Endothelial cell of umbilical vein (primary cell): Measurements from ENCODE around the gene AGAP3. TPM values are rescaled to one million over a fixed set of nuclear protein-coding genes. Genes with fewer than 3 reads are reported as not detected.

Experiments
- BruUV-seq: library from RNA; stranded (reverse); fragments of 400-500 nt; replicated peaks from 2 replicates; lab custom pipeline; 2021; lab: Mats Ljungman, UMichigan
- CTCF ChIA-PET: fragments of 300-600, 350-600 bp; sonication (Branson Sonifier 250); formaldehyde crosslinking; loops from one replicate; lab custom pipeline; 2021; ENCODE audit warnings: antibody characterized with exemption, inconsistent platforms; lab: Charles Lee
- POLR2A ChIA-PET: fragments of 300-600, 350-600 bp; sonication (Branson Sonifier 250); formaldehyde crosslinking; loops from one replicate; lab custom pipeline; 2021; ENCODE audit warnings: antibody characterized with exemption, inconsistent platforms; lab: Charles Lee
- DNase-seq: peaks from one replicate; pipeline ENCODE4 v3.0.0-alpha.2; 2011; ENCODE audit warnings: low read depth, low spot score
- FAIRE-seq: peaks from 2 replicates; lab custom pipeline; 2011; peaks lifted over from hg19 to GRCh38; lab: Jason Lieb, UNC
- H2AFZ ChIP-seq: 2 replicates; pipeline ENCODE4 v1.6.0; 2012; ENCODE audit warnings: low read depth, low read length, control low read depth, inconsistent platforms
- H3K27ac ChIP-seq: 2 replicates; pipeline ENCODE4 v1.5.1; 2011; ENCODE audit warnings: low read depth, mild to moderate bottlenecking, control low read depth, low read length, moderate library complexity; ENCODE audit not compliant: insufficient read depth
- H3K27me3 ChIP-seq, 2 experiments: 2 replicates each; pipeline versions ENCODE4 v1.6.0 to v1.6.1; 2011; ENCODE audit warnings: low read length in 2 of 2, mixed read lengths in 1 of 2; ENCODE audit not compliant: control insufficient read depth in 2 of 2, insufficient read depth in 2 of 2
- H3K36me3 ChIP-seq, 2 experiments: 2 replicates in 1 of 2; 3 replicates in 1 of 2; pipeline ENCODE4 v1.5.1; 2011; ENCODE audit warnings: low read length in 2 of 2, mild to moderate bottlenecking in 1 of 2, moderate library complexity in 1 of 2; ENCODE audit not compliant: control insufficient read depth in 2 of 2, insufficient read depth in 2 of 2; ENCODE audit errors: extremely low read depth in 1 of 2
- H3K4me1 ChIP-seq: 3 replicates; pipeline ENCODE4 v1.5.1; 2011; ENCODE audit warnings: mild to moderate bottlenecking, low read length; ENCODE audit not compliant: control insufficient read depth, insufficient read depth; ENCODE audit errors: extremely low read depth
- H3K4me2 ChIP-seq: 2 replicates; pipeline ENCODE4 v1.6.1; 2011; ENCODE audit warnings: low read length, control low read depth, mixed read lengths; ENCODE audit not compliant: insufficient read depth
- H3K4me3 ChIP-seq, 3 experiments: fragments of 200-600 bp in 1 of 3; sonication (generic), shearing (Covaris generic) in 1 of 3; replicated peaks in 1 of 3; 2 replicates each; pipeline ENCODE4 v1.5.1; 2011 to 2016; ENCODE audit warnings: control low read depth in 3 of 3, low read length in 3 of 3, mild to moderate bottlenecking in 2 of 3, inconsistent platforms in 1 of 3, low read depth in 1 of 3, moderate library complexity in 1 of 3; ENCODE audit not compliant: insufficient read depth in 1 of 3
- H3K79me2 ChIP-seq: 2 replicates; pipeline ENCODE4 v1.6.0; 2012; ENCODE audit warnings: low read length, inconsistent platforms; ENCODE audit not compliant: control insufficient read depth, insufficient read depth
- H3K9ac ChIP-seq: replicated peaks from 2 replicates; pipeline ENCODE3; 2011; ENCODE audit warnings: low read length, control low read depth; ENCODE audit not compliant: insufficient read depth; ENCODE audit errors: extremely low read depth
- H3K9me1 ChIP-seq: replicated peaks from 3 replicates; pipeline ENCODE4 v1.6.0; 2011; ENCODE audit warnings: mild to moderate bottlenecking, low read length; ENCODE audit not compliant: control insufficient read depth, insufficient read depth; ENCODE audit errors: extremely low read depth
- H3K9me3 ChIP-seq: replicated peaks from 2 replicates; pipeline ENCODE4 v1.5.1; 2012; ENCODE audit warnings: low read length, inconsistent platforms; ENCODE audit not compliant: control insufficient read depth, insufficient read depth
- H4K20me1 ChIP-seq: replicated peaks from 2 replicates; pipeline ENCODE3; 2011; ENCODE audit warnings: mild to moderate bottlenecking, low read length; ENCODE audit not compliant: control insufficient read depth, insufficient read depth; ENCODE audit errors: extremely low read depth
- CTCF ChIP-seq, 2 donors: IDR thresholded peaks; 1 replicate in 1 of 2; 2 replicates in 1 of 2; pipeline ENCODE4 v1.5.1; 2011; ENCODE audit warnings: low read length in 2 of 2, mild to moderate bottlenecking in 2 of 2, moderate library complexity in 2 of 2, control low read depth in 1 of 2, inconsistent platforms in 1 of 2, low read depth in 1 of 2; ENCODE audit not compliant: insufficient read depth in 1 of 2; ENCODE audit errors: extremely low read depth in 1 of 2
- EZH2 ChIP-seq: IDR thresholded peaks from 2 replicates; pipeline ENCODE4 v1.6.1; 2012; ENCODE audit warnings: borderline replicate concordance, low read depth, mild to moderate bottlenecking, moderate library complexity, low read length, inconsistent platforms; ENCODE audit not compliant: severe bottlenecking
- FOS ChIP-seq: IDR thresholded peaks from 2 replicates; pipeline ENCODE4 v1.6.1; 2011; ENCODE audit warnings: mild to moderate bottlenecking, low read length, moderate library complexity, borderline replicate concordance; ENCODE audit not compliant: insufficient read depth
- GATA2 ChIP-seq: IDR thresholded peaks from 2 replicates; pipeline ENCODE4 v1.7.0; 2011; ENCODE audit warnings: low read depth, mild to moderate bottlenecking, moderate library complexity, mixed read lengths, low read length; ENCODE audit not compliant: insufficient read length, insufficient read depth
- JUN ChIP-seq: IDR thresholded peaks from 2 replicates; pipeline ENCODE4 v1.6.1; 2011; ENCODE audit warnings: borderline replicate concordance, low read depth; ENCODE audit not compliant: insufficient read length, insufficient read depth
- MAX ChIP-seq: IDR thresholded peaks from 2 replicates; pipeline ENCODE4 v1.6.1; 2011; ENCODE audit not compliant: insufficient read depth, insufficient read length
- MYC ChIP-seq: IDR thresholded peaks from one replicate; pipeline ENCODE4 v1.6.1; 2011; ENCODE audit warnings: mild to moderate bottlenecking, low read depth, low read length
- POLR2A ChIP-seq: IDR thresholded peaks from 2 replicates; pipeline ENCODE4 v1.6.1; 2012; ENCODE audit warnings: low read depth, mild to moderate bottlenecking, control low read depth, low read length
- POLR2AphosphoS5 ChIP-seq: IDR thresholded peaks from 2 replicates; pipeline ENCODE4 v1.6.1; 2012; ENCODE audit warnings: low read depth, mild to moderate bottlenecking, control low read depth, low read length, moderate library complexity; ENCODE audit not compliant: insufficient read depth
- dilution Hi-C: fragments of 300-500 bp; cut with MboI; formaldehyde crosslinking; loops from one replicate; pipeline ENCODE4 v1.15.0; 2019; ENCODE audit warnings: low sequenced_read_pairs; ENCODE audit not compliant: extremely low pct_ligation_motif_present
- intact Hi-C: fragments of 100-400 bp; cut with micrococcal nuclease; formaldehyde crosslinking; loops from one replicate; pipeline ENCODE4 v1.10.0; 2022
- polyA plus RNA-seq, 4 experiments: library from polyadenylated mRNA; depleted of rRNA in 3 of 4; stranded (reverse) in 3 of 4; unstranded in 1 of 4; fragments of >200 nt; gene quantifications; 2 replicates each; pipeline versions ENCODE4 v1.2.1 to v1.2.3, GENCODE V29; 2011 to 2012; ENCODE audit warnings: missing spikeins in 1 of 4
- total RNA-seq: library from RNA; stranded (reverse); gene quantifications from 2 replicates; pipeline ENCODE4 v1.2.3, GENCODE V29; 2021

AGAP3 gene
- total and polyA plus RNA-seq, 2 donors (not counting 3 experiments of a cell fraction or from before 2014, with no cell fraction given): 171 to 174 TPM

- H3K4me3 ChIP-seq: no peak overlapping the region
- H3K27ac ChIP-seq: no peak overlapping the region
- DNase-seq: no peak
- no peaks in the 10 kb centered on the region for H3K27me3 ChIP-seq
- no peak for TF ChIP-seq FOS
- TF ChIP-seq POLR2A: no peak
- TF ChIP-seq EZH2: no peak
- no peak for TF ChIP-seq GATA2
- no peak for TF ChIP-seq CTCF (IDR thresholded peaks at IDR 0.05; ENCODE audit: extremely low read depth in 1 of 2, insufficient read depth in 1 of 2, low read depth in 1 of 2, low read length in 2 of 2)
- TF ChIP-seq MYC: no peak
- TF ChIP-seq JUN: no peak
- no peak for TF ChIP-seq MAX
- no peak for TF ChIP-seq POLR2AphosphoS5
- H4K20me1 ChIP-seq: no peaks in the 10 kb centered on the region
- dilution Hi-C loops: no loop called here
- no peaks in the 10 kb centered on the region for H3K79me2 ChIP-seq
- ChIA-PET CTCF (interaction anchor here (1.5 kb wide), 1 partner anchor 12 kb away, joined by 9 read pairs; no protein-coding TSS in a partner anchor), POLR2A (no interaction called here)
- no peak for FAIRE-seq
- H2AFZ ChIP-seq: no peak overlapping the region
- no TSS peak for BruUV-seq
- no peaks in the 10 kb centered on the region for H3K9me1 ChIP-seq
- intact Hi-C loops: no loop called here
- peaks cover 9 to 67% of the 10 kb centered on the region in 2 experiments for H3K36me3 ChIP-seq
- H3K4me1 ChIP-seq: no peaks in the 10 kb centered on the region
- no peak overlapping the region for H3K4me2 ChIP-seq
- H3K9ac ChIP-seq: no peak overlapping the region
- H3K9me3 ChIP-seq: no peaks in the 10 kb centered on the region
Observed at GRCh38 chr7:151135525-151135845, 49.2 kb downstream of the AGAP3 start.
